Endothelial cell of umbilical vein (primary cell): ENCODE data around the gene KCNIP3. TPM values are rescaled to one million over a fixed set of nuclear protein-coding genes. Genes with fewer than 3 reads are reported as not detected.

Source experiments
- BruUV-seq: library from RNA; stranded (reverse); fragments of 400-500 nt; replicated peaks from 2 replicates; lab custom pipeline; 2021; lab: Mats Ljungman, UMichigan
- CTCF ChIA-PET: fragments of 300-600, 350-600 bp; sonication (Branson Sonifier 250); formaldehyde crosslinking; loops from one replicate; lab custom pipeline; 2021; ENCODE audit warnings: antibody characterized with exemption, inconsistent platforms; lab: Charles Lee
- POLR2A ChIA-PET: fragments of 300-600, 350-600 bp; sonication (Branson Sonifier 250); formaldehyde crosslinking; loops from one replicate; lab custom pipeline; 2021; ENCODE audit warnings: antibody characterized with exemption, inconsistent platforms; lab: Charles Lee
- DNase-seq: peaks from one replicate; pipeline ENCODE4 v3.0.0-alpha.2; 2011; ENCODE audit warnings: low read depth, low spot score
- FAIRE-seq: peaks from 2 replicates; lab custom pipeline; 2011; peaks lifted over from hg19 to GRCh38; lab: Jason Lieb, UNC
- H2AFZ ChIP-seq: 2 replicates; pipeline ENCODE4 v1.6.0; 2012; ENCODE audit warnings: low read depth, low read length, control low read depth, inconsistent platforms
- H3K27ac ChIP-seq: 2 replicates; pipeline ENCODE4 v1.5.1; 2011; ENCODE audit warnings: low read depth, mild to moderate bottlenecking, control low read depth, low read length, moderate library complexity; ENCODE audit not compliant: insufficient read depth
- H3K27me3 ChIP-seq, 2 experiments: 2 replicates each; pipeline versions ENCODE4 v1.6.0 to v1.6.1; 2011; ENCODE audit warnings: low read length in 2 of 2, mixed read lengths in 1 of 2; ENCODE audit not compliant: control insufficient read depth in 2 of 2, insufficient read depth in 2 of 2
- H3K36me3 ChIP-seq, 2 experiments: 2 replicates in 1 of 2; 3 replicates in 1 of 2; pipeline ENCODE4 v1.5.1; 2011; ENCODE audit warnings: low read length in 2 of 2, mild to moderate bottlenecking in 1 of 2, moderate library complexity in 1 of 2; ENCODE audit not compliant: control insufficient read depth in 2 of 2, insufficient read depth in 2 of 2; ENCODE audit errors: extremely low read depth in 1 of 2
- H3K4me1 ChIP-seq: 3 replicates; pipeline ENCODE4 v1.5.1; 2011; ENCODE audit warnings: mild to moderate bottlenecking, low read length; ENCODE audit not compliant: control insufficient read depth, insufficient read depth; ENCODE audit errors: extremely low read depth
- H3K4me2 ChIP-seq: 2 replicates; pipeline ENCODE4 v1.6.1; 2011; ENCODE audit warnings: low read length, control low read depth, mixed read lengths; ENCODE audit not compliant: insufficient read depth
- H3K4me3 ChIP-seq, 3 experiments: fragments of 200-600 bp in 1 of 3; sonication (generic), shearing (Covaris generic) in 1 of 3; replicated peaks in 1 of 3; 2 replicates each; pipeline ENCODE4 v1.5.1; 2011 to 2016; ENCODE audit warnings: control low read depth in 3 of 3, low read length in 3 of 3, mild to moderate bottlenecking in 2 of 3, inconsistent platforms in 1 of 3, low read depth in 1 of 3, moderate library complexity in 1 of 3; ENCODE audit not compliant: insufficient read depth in 1 of 3
- H3K79me2 ChIP-seq: 2 replicates; pipeline ENCODE4 v1.6.0; 2012; ENCODE audit warnings: low read length, inconsistent platforms; ENCODE audit not compliant: control insufficient read depth, insufficient read depth
- H3K9ac ChIP-seq: replicated peaks from 2 replicates; pipeline ENCODE3; 2011; ENCODE audit warnings: low read length, control low read depth; ENCODE audit not compliant: insufficient read depth; ENCODE audit errors: extremely low read depth
- H3K9me1 ChIP-seq: replicated peaks from 3 replicates; pipeline ENCODE4 v1.6.0; 2011; ENCODE audit warnings: mild to moderate bottlenecking, low read length; ENCODE audit not compliant: control insufficient read depth, insufficient read depth; ENCODE audit errors: extremely low read depth
- H3K9me3 ChIP-seq: replicated peaks from 2 replicates; pipeline ENCODE4 v1.5.1; 2012; ENCODE audit warnings: low read length, inconsistent platforms; ENCODE audit not compliant: control insufficient read depth, insufficient read depth
- H4K20me1 ChIP-seq: replicated peaks from 2 replicates; pipeline ENCODE3; 2011; ENCODE audit warnings: mild to moderate bottlenecking, low read length; ENCODE audit not compliant: control insufficient read depth, insufficient read depth; ENCODE audit errors: extremely low read depth
- FOS ChIP-seq: IDR thresholded peaks from 2 replicates; pipeline ENCODE4 v1.6.1; 2011; ENCODE audit warnings: mild to moderate bottlenecking, low read length, moderate library complexity, borderline replicate concordance; ENCODE audit not compliant: insufficient read depth
- MYC ChIP-seq: IDR thresholded peaks from one replicate; pipeline ENCODE4 v1.6.1; 2011; ENCODE audit warnings: mild to moderate bottlenecking, low read depth, low read length
- POLR2A ChIP-seq: IDR thresholded peaks from 2 replicates; pipeline ENCODE4 v1.6.1; 2012; ENCODE audit warnings: low read depth, mild to moderate bottlenecking, control low read depth, low read length
- POLR2AphosphoS5 ChIP-seq: IDR thresholded peaks from 2 replicates; pipeline ENCODE4 v1.6.1; 2012; ENCODE audit warnings: low read depth, mild to moderate bottlenecking, control low read depth, low read length, moderate library complexity; ENCODE audit not compliant: insufficient read depth
- dilution Hi-C: fragments of 300-500 bp; cut with MboI; formaldehyde crosslinking; loops from one replicate; pipeline ENCODE4 v1.15.0; 2019; ENCODE audit warnings: low sequenced_read_pairs; ENCODE audit not compliant: extremely low pct_ligation_motif_present
- intact Hi-C: fragments of 100-400 bp; cut with micrococcal nuclease; formaldehyde crosslinking; loops from one replicate; pipeline ENCODE4 v1.10.0; 2022
- polyA plus RNA-seq, 4 experiments: library from polyadenylated mRNA; depleted of rRNA in 3 of 4; stranded (reverse) in 3 of 4; unstranded in 1 of 4; fragments of >200 nt; gene quantifications; 2 replicates each; pipeline versions ENCODE4 v1.2.1 to v1.2.3, GENCODE V29; 2011 to 2012; ENCODE audit warnings: missing spikeins in 1 of 4
- total RNA-seq: library from RNA; stranded (reverse); gene quantifications from 2 replicates; pipeline ENCODE4 v1.2.3, GENCODE V29; 2021

The KCNIP3 gene
- total and polyA plus RNA-seq, 2 donors (not counting 3 experiments of a cell fraction or from before 2014, with no cell fraction given) = 0.12 to 0.62 TPM

GRCh38 chr2:95326433-95327140 is 29.4 kb downstream of the KCNIP3 start:
- TF ChIP-seq POLR2A (no peak), MYC (no peak), POLR2AphosphoS5 (no peak)
- no peak overlapping the region for H3K4me3 ChIP-seq
- POLR2A ChIA-PET = no interaction called here
- CTCF ChIA-PET = no interaction called here
- no peaks in the 10 kb centered on the region for H3K9me1 ChIP-seq
- no peak overlapping the region for H2AFZ ChIP-seq
- no peak overlapping the region for H3K27ac ChIP-seq
- H3K9me3 ChIP-seq = no peaks in the 10 kb centered on the region
- FAIRE-seq (no peak), DNase-seq (no peak)
- no TSS peak for BruUV-seq
- no peaks in the 10 kb centered on the region for H3K27me3 ChIP-seq
- H3K4me1 ChIP-seq = no peaks in the 10 kb centered on the region
- H3K4me2 ChIP-seq = no peak overlapping the region
- no peaks in the 10 kb centered on the region for H3K79me2 ChIP-seq
- no peaks in the 10 kb centered on the region for H4K20me1 ChIP-seq
- no peak overlapping the region for H3K9ac ChIP-seq
- intact Hi-C loops = no loop called here
- dilution Hi-C loops = no loop called here
- H3K36me3 ChIP-seq = no peaks in the 10 kb centered on the region

DNA sequence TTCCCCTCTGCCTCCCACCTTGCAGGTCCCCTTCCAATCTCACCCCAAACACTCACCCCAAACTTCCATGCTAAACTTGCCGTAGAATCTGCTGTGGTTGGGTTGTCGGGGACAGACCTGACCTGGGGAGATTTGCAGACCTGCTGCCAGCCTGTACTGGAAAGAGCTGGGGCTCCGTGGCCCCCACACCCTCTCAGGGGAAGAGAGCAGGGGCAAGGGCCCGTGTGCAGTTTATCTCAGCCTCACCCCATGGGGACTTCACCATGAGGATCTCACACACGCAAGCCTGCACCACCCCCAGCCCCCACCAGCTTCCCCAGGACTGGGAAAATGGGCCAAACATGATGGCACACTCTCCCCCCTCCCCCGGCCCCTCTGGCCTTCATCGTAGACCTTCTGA is 30.7 kb downstream of the KCNIP3 start:
- H3K9me1 ChIP-seq = no peaks in the 10 kb centered on the region
- H3K4me2 ChIP-seq = no peak overlapping the region
- TF ChIP-seq FOS = no peak
- FAIRE-seq = no peak
- no peak overlapping the region for H3K4me3 ChIP-seq
- ChIA-PET CTCF (no interaction called here), POLR2A (no interaction called here)
- intact Hi-C loops (no loop called here), dilution Hi-C loops (no loop called here)
- H3K9me3 ChIP-seq = no peaks in the 10 kb centered on the region
- H4K20me1 ChIP-seq = no peaks in the 10 kb centered on the region
- no peaks in the 10 kb centered on the region for H3K4me1 ChIP-seq
- no peak overlapping the region for H3K9ac ChIP-seq
- DNase-seq = no peak
- H3K79me2 ChIP-seq = no peaks in the 10 kb centered on the region
- BruUV-seq = no TSS peak
- H3K27me3 ChIP-seq = no peaks in the 10 kb centered on the region
- no peaks in the 10 kb centered on the region for H3K36me3 ChIP-seq
- H3K27ac ChIP-seq = no peak overlapping the region
- no peak overlapping the region for H2AFZ ChIP-seq
